Adipose tissue (tissue), 3 donors: ENCODE data around the gene C16orf95. TPM values are rescaled to one million over a fixed set of nuclear protein-coding genes. Genes with fewer than 3 reads are reported as not detected.

ENCODE experiments used
- H3K27ac ChIP-seq: one replicate; pipeline ENCODE4 v1.5.1; 2013; ENCODE audit warnings: low read depth, low read length
- WGBS, 3 donors: extraction: QIAGEN DNeasy Blood & Tissue Kit; methylation state at CpG; one replicate each; pipeline ENCODE4 v1.1.7; 2013; 5-methylcytosine and 5-hydroxymethylcytosine counted together
- polyA plus RNA-seq, 3 donors: library from polyadenylated mRNA; stranded (reverse); fragments of 200-250 nt; gene quantifications; one replicate each; pipeline ENCODE4 v1.2.3, GENCODE V29; 2013
- donor health status: healthy with polysubstance abuse.
- donor health status: Bipolar disorder and iron deficiency.
- donor health status: healthy.

Gene C16orf95
- polyA plus RNA-seq, 3 donors: 3.0 to 8.8 (median 4.5) TPM

DNA sequence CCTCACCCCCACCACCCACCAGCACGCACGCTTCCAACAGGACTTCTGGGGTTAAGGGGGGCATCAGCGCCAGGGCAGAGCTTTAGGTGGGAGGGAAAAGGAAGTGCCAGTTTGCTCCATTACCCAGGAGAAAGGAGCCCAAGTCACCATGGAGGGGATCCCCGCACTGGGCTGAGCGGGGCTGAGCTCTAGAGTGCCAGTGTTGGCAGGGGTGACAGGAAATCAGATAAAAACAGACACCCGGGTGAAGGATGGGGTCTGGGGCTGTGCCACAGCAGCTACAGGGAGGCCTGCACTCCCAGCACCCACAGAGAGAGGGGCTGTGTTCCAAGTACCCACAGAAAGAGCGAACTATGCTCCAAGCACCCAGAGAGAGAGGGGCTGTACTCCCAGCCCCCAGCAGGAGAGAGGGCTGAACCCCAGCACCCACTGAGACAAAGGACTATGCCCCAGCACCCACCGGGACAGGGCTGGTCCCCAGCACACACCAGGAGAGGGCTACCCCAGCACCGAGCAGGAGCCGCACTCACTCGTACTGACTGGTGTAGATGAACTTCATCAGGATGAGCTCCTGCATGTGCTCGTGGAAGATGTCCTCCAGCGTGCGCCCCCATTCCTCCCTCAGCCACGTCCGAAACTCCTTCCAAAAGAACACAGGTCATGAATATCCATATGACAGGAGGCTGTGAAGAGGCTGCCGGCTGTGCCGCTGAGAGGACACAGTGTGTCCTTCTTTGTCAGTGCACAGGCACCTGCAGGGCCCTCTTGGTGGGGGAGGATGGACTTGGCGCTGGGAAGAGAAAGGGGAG lies 18.6 kb upstream of the C16orf95 start:
- WGBS, 3 donors: 88 to 90% (median 88%) methylated on average over 18 to 19 of the region's 19 CpGs
- no peak overlapping the region for H3K27ac ChIP-seq

- H3K27ac ChIP-seq: no peak overlapping the region
- WGBS, 3 donors: 92 to 93% (median 93%) methylated on average over 29 of the region's 29 CpGs
Measured at GRCh38 chr16:87334651-87335624, 17.7 kb upstream of the C16orf95 start.

DNA sequence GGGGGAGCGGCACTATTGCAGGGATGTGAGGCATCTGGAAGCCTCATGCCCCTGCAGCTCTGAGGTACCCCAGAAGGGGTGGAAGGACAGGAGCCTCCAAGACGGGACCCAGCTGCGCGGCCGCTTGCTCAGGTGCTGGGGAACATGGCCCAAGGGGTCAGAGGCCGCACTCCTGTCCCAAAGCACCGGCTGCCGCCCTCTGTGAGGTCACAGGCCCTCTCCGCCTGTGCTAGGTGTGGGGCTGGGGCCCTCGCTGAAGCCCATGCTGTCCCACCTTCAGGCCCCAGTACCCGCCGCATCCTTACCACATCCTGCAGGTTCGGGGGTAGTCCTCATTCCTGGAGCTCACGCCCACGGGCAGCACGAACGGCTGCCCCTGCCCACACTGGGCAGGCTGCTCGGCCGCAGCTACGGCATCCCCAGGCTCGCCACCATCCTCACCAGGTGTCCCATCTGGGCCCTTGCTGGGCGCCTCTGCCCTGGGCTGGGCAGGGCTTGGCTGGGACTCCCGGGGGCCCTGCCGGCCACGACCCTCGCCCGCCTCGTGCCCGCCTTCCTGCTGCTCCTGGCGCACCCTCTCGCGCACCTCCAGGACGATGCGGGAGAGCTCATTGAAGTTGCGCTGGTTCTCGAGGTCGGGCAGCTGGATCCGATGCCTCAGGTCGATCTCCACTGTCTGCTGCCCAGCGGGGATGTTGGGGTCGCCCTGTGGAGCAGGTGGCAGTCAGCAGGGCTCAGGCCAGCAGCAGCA lies 16.6 kb upstream of the C16orf95 start:
- H3K27ac ChIP-seq: no peak overlapping the region
- WGBS, 3 donors: 92 to 95% (median 93%) methylated on average over 40 to 41 of the region's 41 CpGs

DNA sequence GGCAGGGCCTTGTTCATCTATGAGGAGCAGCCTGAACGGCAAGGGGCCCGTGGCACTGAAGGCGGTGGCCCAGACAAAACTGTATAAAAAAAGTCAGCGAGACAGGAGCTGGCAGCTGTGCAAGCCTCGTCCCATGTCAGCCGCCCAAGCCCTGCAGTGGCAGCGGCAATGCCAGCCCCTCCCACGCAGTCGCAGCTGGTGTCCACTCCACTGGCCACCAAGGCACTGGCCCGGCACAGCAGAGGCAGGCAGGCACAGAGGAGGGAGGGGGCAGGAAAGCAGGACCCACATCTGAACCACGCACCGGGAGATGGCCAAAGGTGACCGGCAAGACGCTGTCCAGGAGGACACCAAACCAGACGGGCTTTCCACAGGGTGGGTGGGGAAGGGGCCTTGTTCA lies 15.9 kb upstream of the C16orf95 start:
- H3K27ac ChIP-seq: no peak overlapping the region

GRCh38 chr16:87332150-87332549 lies 15.0 kb upstream of the C16orf95 start:
- no peak overlapping the region for H3K27ac ChIP-seq
- WGBS, 3 donors: 78 to 85% (median 85%) methylated on average over 10 of the region's 10 CpGs

More for the DNA sequence above, 15.9 kb upstream of the C16orf95 start:
- 91 to 92% (median 91%) methylated on average over 15 of the region's 15 CpGs for WGBS, 3 donors

DNA sequence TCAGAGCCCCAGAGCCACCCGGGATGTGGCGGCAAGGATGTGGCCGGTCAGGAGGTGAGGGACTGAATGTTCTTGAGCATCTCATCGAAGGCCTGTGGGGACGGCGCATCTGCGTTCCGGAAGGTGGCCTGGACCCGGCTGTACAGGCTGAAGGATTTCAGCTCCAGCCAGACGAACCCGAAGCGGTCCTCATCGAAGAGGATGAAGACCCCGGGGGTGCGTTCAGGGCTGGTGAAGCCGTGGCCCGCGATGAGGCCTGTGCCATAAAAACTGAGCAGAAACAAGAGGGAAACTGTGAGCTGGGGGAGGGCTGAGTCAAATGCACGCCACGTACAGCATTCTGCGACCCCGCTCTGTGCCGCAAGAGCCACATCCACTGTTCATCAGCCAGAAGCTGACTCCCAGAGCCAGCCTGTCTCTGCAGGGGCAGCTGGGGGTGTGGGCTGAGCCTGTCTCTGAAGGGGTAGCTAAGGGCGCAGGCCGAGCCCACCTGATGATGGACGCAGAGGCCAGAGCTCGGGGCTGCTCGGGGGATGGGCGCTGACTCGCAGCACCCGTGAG lies 14.1 kb upstream of the C16orf95 start:
- WGBS, 3 donors: 91 to 93% (median 92%) methylated on average over 31 of the region's 31 CpGs
- no peak overlapping the region for H3K27ac ChIP-seq

DNA sequence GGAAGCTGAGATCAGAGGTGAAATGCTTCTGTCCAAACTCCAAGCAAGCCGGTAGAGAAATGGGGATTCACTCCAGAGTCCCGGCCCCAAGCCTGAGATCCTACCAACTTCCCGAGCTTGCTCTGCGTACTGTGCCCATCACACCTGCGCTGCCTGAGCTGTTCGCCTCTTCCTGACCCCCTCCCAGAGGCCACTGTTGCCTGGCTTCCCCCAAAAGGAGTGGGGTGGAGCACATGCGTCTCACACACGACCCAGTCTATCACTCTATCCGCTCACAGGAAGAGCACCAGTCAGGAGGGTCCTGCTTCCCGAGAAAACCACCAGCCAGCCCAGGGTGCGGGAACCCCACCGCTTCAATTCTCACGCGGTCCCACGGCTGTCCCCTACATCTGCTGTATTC lies 13.5 kb upstream of the C16orf95 start:
- no peak overlapping the region for H3K27ac ChIP-seq
- WGBS, 3 donors: 86 to 95% (median 95%) methylated on average over 15 of the region's 15 CpGs

DNA sequence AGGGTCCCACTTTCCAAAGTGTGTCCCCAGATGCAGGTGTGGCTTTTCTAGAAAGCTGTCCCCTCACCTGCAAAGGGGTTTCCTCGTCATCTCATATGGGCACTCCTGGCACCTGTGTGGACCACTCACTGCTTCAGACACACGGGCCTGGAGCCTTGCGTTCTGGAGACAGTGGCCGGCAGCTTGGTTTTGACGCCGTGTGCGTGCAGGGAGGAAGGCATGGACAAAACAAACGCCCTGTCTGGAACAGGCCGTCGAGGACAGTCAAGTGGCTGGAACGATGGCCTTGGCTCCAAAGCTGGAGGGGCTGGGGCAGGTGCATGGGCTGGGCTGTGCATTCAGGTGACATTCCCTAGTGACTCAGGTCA lies 13.0 kb upstream of the C16orf95 start:
- WGBS, 3 donors: 92 to 95% (median 92%) methylated on average over 11 of the region's 11 CpGs
- no peak overlapping the region for H3K27ac ChIP-seq

- WGBS, 3 donors: 86 to 89% (median 87%) methylated on average over 20 of the region's 20 CpGs
- H3K27ac ChIP-seq: no peak overlapping the region
Measured at GRCh38 chr16:87329436-87330256, 12.5 kb upstream of the C16orf95 start.

DNA sequence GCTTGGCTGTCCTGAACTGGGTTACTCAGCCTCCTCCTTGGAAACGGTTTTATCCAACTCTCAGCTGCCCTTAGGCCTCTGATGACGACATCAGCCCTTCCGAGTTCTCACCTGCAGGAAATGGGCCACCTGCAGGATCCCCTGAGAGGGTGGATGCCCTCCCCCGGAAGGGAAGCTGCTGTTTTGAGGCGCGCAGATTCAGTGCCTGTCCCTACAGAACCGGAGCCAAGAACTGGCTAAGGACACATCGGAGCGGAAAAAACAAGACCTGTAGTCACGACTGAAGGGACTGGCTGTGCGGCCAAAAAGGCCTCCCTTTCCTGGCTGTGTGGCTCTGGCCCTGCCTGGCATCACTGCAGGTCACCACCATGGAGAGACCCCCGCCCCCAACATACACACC lies 11.7 kb upstream of the C16orf95 start:
- no peak overlapping the region for H3K27ac ChIP-seq
- WGBS, 3 donors: 68 to 75% (median 69%) methylated on average over 12 of the region's 12 CpGs

DNA sequence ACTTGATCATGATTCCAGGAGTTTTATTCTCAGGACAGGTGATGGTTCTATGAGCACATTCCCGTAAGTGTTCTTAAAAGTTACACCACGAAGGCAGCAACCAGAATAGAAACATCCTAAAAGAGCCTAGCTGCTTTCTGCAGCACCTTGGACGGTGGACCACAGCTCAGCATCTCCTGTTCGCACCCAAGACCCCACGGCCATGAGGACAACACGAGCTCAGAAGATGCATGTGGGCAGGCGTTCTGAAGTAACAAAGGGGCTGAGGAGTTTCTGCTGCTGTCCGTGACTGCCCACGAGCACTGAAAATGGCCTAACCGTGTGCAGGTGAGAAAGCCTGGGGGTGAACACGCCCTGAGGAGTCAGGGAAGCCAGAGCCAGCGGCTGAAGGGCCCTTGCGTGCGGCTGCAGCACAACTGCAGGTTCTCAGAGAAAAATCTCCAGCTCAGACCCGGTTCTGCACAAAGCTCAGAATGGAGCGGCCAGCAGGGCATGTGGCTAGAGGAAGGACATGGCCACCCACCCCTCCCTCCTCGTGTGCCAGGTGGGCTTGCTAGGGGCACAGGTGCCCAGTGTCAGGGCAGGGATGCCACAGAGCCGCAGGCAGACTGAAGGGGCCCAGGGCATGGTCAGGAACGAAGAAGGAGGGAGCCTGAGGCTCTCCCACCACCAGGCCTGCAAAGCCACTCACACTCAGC lies 10.8 kb upstream of the C16orf95 start:
- no peak overlapping the region for H3K27ac ChIP-seq
- WGBS, 3 donors: 83 to 91% (median 87%) methylated on average over 19 of the region's 19 CpGs

DNA sequence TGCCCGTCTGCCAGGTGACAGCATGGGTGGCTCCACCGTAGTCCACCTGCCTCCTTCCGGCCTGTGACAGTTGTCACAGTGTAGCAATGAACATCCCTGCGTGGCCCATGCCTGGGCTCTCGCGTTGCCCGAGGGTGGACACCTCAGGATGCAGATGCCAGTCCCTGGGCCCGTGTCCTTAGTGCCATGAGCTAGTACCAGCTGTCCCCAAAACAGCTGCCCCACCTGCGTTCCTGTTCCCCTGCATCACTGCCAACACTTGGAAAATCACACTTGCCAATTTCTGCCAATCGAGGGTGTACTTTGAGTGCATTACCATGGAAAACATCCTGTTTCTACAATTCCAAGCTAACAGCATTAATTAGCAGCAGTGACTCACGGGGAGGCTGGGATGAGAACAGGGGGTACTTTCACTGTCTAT lies 9.0 kb upstream of the C16orf95 start:
- H3K27ac ChIP-seq: no peak overlapping the region
- 70 to 73% (median 71%) methylated on average over 11 of the region's 11 CpGs for WGBS, 3 donors

DNA sequence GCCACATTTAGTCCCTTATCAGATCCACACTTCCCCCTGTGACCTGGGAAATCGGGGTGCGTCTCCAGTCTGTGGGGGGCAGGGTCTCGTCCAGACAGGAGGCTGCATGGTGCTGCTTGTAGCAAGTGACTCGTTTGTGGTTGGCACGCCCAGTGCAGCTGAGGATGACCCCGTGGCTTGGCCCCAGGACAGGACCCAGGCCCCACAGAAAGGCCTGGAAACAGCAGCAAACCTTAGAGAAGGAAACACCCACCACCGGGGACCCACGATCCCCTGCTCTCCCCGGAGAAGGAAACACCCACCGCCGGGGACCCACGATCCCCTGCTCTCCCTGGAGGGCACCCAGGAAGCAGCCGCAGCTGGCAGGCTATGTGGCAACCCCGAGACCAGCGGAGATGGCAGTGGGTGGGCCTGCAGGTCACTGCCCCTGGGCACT lies 8.2 kb upstream of the C16orf95 start:
- WGBS, 3 donors: 44 to 70% (median 54%) methylated on average over 15 of the region's 15 CpGs
- H3K27ac ChIP-seq: no peak overlapping the region

DNA sequence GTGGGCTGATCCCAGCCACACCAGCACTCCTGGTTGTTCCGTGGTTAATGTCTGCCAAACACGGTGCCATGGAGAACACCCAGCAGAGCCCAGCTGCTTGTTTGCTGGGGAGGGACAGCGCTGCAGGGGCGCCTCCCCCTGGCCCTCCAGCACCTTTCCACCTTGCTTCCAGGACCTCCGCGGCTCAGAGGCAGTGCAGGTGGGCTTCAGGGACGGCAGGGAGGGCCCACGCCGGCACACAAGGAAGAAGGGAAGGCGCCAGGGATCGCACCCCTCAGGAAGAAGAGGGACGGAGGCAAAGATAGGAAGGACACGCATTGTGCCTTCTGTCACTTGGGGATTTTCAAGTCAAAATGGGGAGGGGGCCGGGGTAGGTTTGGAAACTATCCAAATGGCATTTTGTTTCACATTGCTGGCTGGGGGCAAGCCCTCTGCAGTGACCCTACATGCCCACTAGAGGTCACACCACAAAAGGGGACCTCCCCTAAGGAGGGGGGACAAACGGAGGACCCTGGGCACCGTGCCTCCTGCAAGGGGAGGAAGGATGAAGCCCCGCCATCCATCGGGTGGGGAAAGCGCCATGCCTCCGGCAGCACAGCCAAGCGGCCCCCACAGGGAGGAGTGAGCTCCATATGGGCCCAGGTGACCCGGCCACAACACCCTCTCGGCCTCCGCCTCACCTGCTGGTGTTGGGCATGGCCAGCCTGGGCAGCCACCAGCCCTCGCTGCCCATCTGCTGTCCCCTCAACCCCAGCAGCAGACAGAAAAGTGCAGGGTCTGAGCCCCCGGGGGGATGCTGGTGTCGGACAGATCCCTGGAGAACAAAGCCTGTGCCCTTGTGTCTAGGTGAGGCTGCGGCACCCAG lies 7.5 kb upstream of the C16orf95 start:
- WGBS, 3 donors: 44 to 53% (median 49%) methylated on average over 28 of the region's 28 CpGs
- H3K27ac ChIP-seq: no peak overlapping the region

- H3K27ac ChIP-seq: no peak overlapping the region
- WGBS, 3 donors: 87 to 89% (median 89%) methylated on average over 21 of the region's 21 CpGs
Measured at GRCh38 chr16:87323727-87324410, 6.7 kb upstream of the C16orf95 start.
